HG02885 (cell line): Measurements from ENCODE around the gene ADGRB3.

ENCODE experiments used
- ATAC-seq: cut with Tn5 transposase; IDR thresholded peaks from one replicate; pipeline ENCODE4 v1.9.1; 2021; ENCODE audit warnings: mild to moderate bottlenecking; ENCODE audit not compliant: unreplicated experiment, poor library complexity

The ADGRB3 gene

GRCh38 chr6:69005199-69005598 is 370.1 kb downstream of the ADGRB3 start:
- no peak for ATAC-seq

GRCh38 chr6:69007781-69008180 is 372.7 kb downstream of the ADGRB3 start:
- no peak for ATAC-seq

GRCh38 chr6:69012211-69012610 is 377.1 kb downstream of the ADGRB3 start:
- ATAC-seq: no peak

GRCh38 chr6:69012876-69013275 is 377.8 kb downstream of the ADGRB3 start:
- no peak for ATAC-seq

GRCh38 chr6:69018906-69019305 is 383.8 kb downstream of the ADGRB3 start:
- ATAC-seq: no peak

GRCh38 chr6:69019832-69020231 is 384.8 kb downstream of the ADGRB3 start:
- ATAC-seq: no peak

- no peak for ATAC-seq
These were observed 387.9 kb downstream of the ADGRB3 start for GRCh38 chr6:69022993-69023392.

GRCh38 chr6:69026243-69026642 is 391.2 kb downstream of the ADGRB3 start:
- no peak for ATAC-seq

- no peak for ATAC-seq
These were observed 391.6 kb downstream of the ADGRB3 start for GRCh38 chr6:69026715-69027114.

GRCh38 chr6:69027861-69028260 is 392.8 kb downstream of the ADGRB3 start:
- no peak for ATAC-seq

GRCh38 chr6:69038841-69039240 is 403.8 kb downstream of the ADGRB3 start:
- no peak for ATAC-seq

GRCh38 chr6:69042297-69042696 is 407.2 kb downstream of the ADGRB3 start:
- ATAC-seq: no peak

- ATAC-seq: no peak
These were observed 409.5 kb downstream of the ADGRB3 start for GRCh38 chr6:69044534-69044933.

- ATAC-seq: no peak
These were observed 424.3 kb downstream of the ADGRB3 start for GRCh38 chr6:69059413-69059812.

GRCh38 chr6:69061066-69061465 is 426.0 kb downstream of the ADGRB3 start:
- no peak for ATAC-seq

GRCh38 chr6:69063401-69063800 is 428.3 kb downstream of the ADGRB3 start:
- ATAC-seq: no peak

GRCh38 chr6:69064226-69064625 is 429.1 kb downstream of the ADGRB3 start:
- ATAC-seq: no peak

- no peak for ATAC-seq
These were observed 434.8 kb downstream of the ADGRB3 start for GRCh38 chr6:69069881-69070280.

GRCh38 chr6:69072796-69073195 is 437.7 kb downstream of the ADGRB3 start:
- ATAC-seq: no peak

- no peak for ATAC-seq
These were observed 449.8 kb downstream of the ADGRB3 start for GRCh38 chr6:69084746-69085335.

GRCh38 chr6:69086689-69087088 is 451.6 kb downstream of the ADGRB3 start:
- ATAC-seq: no peak

- ATAC-seq: no peak
These were observed 454.5 kb downstream of the ADGRB3 start for GRCh38 chr6:69089539-69089938.

- no peak for ATAC-seq
These were observed 455.1 kb downstream of the ADGRB3 start for GRCh38 chr6:69090132-69090531.
